Measurements from ENCODE around the gene ARHGEF12.
A peak's percentile ranks its signal among the peaks of the same experiment; 100 is the strongest.

ARHGEF12 gene

DNA sequence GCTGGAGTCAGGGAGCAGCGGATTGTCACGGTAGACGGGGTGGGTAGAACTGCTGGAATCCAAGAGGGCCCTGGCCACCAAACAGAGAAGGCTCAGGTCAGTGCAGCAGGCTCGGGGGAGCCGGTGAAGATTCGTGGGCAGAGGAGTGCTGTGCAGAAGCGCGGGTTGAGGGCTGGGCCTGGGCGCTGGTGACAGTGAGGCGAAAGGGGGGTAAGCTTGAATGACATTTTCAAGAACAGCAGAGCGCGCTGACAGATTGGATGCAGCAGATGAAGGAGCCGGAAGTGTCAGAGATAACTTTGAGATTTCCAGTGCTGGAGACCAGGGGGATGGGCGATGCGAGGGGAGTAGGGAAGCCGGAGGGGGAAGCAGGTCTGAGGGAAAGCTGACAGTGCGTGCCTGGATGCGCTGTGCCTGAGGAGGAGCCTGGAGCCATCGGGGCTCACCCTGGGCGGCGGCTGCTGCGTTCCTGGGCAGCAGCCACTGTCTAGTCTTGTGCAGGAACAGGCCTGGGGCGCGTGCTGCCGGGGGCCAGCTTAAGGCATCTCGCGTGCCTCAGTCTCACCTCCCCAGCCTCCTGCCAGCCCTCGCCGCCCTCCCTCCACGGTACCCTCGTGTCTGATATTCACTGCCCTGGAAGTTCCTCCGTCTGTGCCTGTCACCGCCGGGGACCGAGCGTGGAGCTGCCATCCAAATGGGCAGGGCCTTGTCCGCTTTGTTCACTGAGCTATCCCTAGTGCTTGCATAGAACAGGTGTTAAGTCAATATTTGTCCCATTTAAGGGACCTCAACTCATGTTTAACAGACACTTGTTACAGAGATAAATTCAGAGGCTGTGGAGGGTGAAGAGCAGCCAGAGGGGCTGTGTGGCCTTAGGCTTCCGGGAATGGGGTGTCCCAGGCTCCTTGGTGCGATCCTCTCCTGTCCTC, 180.5 kb downstream of the ARHGEF12 start:
- DNase-seq (ENCODE audit: low spot score): no peak

- no peak for DNase-seq (ENCODE audit: low spot score)
These were observed 181.2 kb downstream of the ARHGEF12 start for GRCh38 chr11:120517390-120517761.

- DNase-seq (ENCODE audit: low spot score): no peak
These were observed 181.6 kb downstream of the ARHGEF12 start for GRCh38 chr11:120517801-120518291.

- no peak for DNase-seq (ENCODE audit: low spot score)
These were observed 182.1 kb downstream of the ARHGEF12 start for GRCh38 chr11:120518356-120518755.

- no peak for DNase-seq (ENCODE audit: low spot score)
These were observed 183.3 kb downstream of the ARHGEF12 start for GRCh38 chr11:120519474-120519873.

- no peak for DNase-seq (ENCODE audit: low spot score)
These were observed 184.0 kb downstream of the ARHGEF12 start for GRCh38 chr11:120520091-120520822.

- DNase-seq (ENCODE audit: low spot score): no peak
These were observed 185.0 kb downstream of the ARHGEF12 start for GRCh38 chr11:120521176-120521575.

- no peak for DNase-seq (ENCODE audit: low spot score)
These were observed 185.8 kb downstream of the ARHGEF12 start for GRCh38 chr11:120522021-120522420.

GRCh38 chr11:120522736-120523135, 186.5 kb downstream of the ARHGEF12 start:
- no peak for DNase-seq (ENCODE audit: low spot score)

GRCh38 chr11:120523196-120523595, 187.0 kb downstream of the ARHGEF12 start:
- no peak for DNase-seq (ENCODE audit: low spot score)

DNA sequence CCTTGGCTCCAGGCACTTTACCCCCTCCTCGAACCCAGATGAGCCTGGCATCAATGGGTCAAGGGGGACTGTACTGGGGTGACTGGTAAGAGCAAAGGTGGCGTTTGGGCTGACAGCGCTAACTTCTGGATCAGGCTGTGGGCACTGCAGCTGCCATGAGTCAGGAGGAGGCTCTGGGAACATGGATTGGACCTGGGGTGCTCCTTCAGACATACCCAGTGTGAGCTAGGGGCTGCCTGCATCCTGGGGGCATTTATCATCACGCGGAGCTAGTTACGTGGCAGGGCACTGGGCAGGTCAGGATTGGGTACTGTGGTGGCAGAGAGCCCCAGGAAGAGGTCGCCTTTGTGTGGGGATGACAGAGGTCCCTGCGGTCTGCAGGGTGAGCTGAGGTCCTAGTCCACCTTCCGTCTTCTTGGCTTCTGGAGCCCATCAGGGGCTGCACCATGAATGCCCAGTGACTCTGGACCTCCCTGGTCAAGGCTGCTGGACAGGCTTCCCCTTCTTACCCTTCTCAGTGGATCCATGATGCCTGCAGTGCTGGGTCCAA, 188.4 kb downstream of the ARHGEF12 start:
- no peak for DNase-seq (ENCODE audit: low spot score)

DNA sequence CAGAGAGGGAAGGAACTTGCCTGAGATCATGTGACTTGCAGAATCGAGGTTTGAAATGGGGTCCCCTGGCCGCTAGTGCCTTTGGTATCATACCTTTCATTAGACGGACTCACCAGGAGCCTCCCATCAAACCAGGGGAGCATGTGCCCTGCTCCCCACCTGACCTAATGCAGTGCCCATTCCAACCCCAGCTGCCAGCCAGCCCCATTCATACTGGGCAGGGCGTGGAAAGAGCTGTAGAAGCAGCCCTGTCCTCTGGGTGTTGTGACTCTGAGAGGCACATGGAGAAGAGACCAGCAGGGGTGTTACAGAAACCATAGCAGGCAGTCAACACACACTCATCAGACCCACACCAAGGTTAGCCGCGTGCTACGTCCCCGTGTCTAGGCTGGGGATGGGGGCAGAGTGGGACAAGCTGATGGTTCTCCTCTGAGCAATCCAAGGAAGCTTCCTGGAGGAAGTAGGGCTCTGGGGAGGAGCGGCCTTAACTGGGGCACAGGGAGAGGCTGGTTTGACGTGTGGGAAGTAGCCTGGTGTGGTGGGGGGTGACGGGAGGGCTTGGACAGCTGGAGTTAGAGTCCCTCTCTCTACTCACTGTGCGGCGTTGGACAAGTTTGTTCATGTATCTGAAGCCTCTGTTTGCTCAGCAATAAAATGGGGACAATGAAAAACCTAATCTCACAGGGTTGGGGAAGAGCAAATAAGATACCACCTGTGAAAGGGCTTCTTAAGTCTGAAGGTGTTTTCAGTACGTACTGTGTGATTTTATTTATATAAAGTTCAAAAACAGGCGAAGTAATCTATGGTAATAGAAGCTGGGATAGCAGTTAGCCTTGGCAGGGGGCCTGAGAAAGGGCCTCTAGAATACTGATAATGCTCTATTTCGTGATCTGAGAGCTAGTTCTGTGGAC, 189.3 kb downstream of the ARHGEF12 start:
- no peak for DNase-seq (ENCODE audit: low spot score)

GRCh38 chr11:120526241-120526640, 190.0 kb downstream of the ARHGEF12 start:
- no peak for DNase-seq (ENCODE audit: low spot score)

- no peak for DNase-seq (ENCODE audit: low spot score)
These were observed 191.0 kb downstream of the ARHGEF12 start for GRCh38 chr11:120527111-120527761.

- DNase-seq (ENCODE audit: low spot score): no peak
These were observed 192.5 kb downstream of the ARHGEF12 start for GRCh38 chr11:120528749-120529148.

- DNase-seq (ENCODE audit: low spot score): no peak
These were observed 193.0 kb downstream of the ARHGEF12 start for GRCh38 chr11:120529214-120529613.

DNA sequence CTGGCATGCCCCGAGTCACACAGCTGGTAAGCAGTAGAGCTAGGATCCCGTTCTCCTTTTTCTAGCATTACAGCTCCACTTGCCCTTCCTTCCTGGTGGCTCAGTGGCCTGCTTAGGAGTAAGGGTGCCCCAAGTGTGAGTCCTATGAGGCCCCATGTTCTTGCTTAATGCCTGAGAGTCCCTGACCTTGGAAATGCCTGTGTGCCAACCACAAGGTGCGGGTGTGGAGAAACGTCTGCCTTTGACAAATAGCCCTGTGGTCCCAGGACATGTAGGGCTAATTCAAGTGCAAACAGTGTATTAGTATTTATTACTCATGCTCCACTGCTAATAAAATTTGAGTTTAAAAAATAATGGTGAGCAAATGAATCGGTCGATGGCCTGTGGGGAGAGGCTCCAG, 193.7 kb downstream of the ARHGEF12 start:
- no peak for DNase-seq (ENCODE audit: low spot score)

DNA sequence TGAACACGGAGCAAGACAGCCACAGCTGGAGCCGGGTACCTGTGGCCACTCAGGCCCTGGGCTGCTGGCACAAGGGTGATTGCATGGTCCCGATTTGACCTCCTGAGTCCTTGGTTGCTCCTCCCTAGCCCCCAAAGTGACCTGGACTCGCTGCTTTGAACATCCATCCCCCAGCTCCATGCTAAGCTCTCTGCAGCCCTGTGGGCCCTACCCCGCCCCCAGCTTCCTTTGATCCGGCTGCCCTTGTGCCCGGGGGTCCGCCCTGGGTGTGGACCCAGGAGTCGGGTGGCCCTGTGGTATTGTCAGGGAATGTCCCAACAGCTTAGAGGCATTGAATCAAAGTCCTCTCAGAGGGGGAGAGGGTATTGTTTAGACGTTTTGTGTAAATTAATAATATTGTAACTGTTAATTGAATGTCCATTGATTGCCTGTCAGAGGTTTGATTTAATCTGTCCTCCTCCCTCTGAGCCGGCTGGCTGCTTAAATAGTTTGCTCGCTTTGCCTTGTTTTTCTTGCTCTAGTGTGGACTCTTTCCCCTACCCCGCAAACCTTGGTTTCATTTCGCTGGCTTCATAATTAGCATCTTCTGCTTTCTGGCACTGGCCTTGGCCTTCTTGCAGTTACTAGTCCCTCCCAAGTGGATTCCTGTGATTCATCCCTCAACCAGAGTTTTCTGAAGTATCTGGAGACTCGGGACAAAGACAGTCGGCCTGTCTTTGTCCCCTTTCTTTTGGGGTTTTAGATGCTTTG, 196.0 kb downstream of the ARHGEF12 start:
- no peak for DNase-seq (ENCODE audit: low spot score)

DNA sequence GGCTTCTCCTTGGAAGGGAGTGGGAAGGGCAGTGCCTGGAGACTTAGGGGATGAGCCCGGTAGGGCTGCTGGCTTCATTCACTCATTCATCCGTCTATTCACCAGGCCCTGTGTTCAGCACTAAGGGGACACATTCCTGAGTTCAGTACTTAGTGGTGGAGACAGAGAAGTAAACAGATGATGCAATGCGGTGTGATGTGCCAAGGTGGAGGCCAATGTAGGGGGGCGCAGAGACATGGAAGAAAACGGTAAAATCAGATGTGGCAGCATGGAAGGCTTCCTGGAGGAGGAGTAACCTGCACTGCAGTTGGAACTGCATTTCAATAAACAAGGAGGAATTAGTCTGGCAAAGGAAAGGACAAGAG, 196.6 kb downstream of the ARHGEF12 start:
- DNase-seq (ENCODE audit: low spot score): no peak

DNA sequence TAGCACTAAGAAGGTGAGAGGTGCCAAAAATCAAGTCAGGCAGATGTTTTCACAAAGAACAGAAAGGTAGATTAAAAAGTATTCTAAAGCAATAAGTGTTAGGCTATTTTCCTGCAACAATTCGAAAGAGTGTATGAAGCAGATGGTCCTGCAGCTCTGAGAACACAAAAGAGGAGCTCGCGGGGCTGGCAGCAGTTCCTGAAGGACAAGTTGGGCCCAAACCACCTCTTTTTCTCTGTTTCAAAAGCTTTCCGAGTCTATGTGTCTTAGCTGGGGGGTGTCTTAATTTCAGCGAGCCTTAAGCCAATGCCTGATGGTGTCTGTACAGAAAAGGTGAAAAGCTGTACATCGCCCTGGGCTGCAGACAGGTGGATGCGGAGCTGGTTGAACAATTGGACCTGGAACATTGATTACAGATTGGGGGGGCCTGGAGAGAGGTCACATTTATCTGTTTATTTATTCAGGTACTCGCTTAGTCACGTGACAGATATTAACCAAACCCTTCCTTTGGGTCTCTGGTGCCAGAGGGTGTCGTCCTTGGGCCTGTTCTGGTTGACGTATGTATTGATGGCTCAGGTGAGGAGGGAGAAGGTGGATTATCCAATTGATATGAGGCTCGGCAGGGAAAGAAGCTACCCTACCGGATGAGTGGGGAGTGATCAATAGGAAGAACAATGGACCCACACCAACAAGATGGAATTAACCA, 200.0 kb downstream of the ARHGEF12 start:
- DNase-seq (ENCODE audit: low spot score): peak; percentile 4
